ENCODE measurements around the gene TACO1.
A peak's percentile ranks its signal among the peaks of the same experiment; 100 is the strongest.

TACO1 gene

GRCh38 chr17:63601439-63602371, 1.0 kb downstream of the TACO1 start:
- no peak for DNase-seq

GRCh38 chr17:63609816-63610573, 9.3 kb downstream of the TACO1 start:
- DNase-seq, result no peak

GRCh38 chr17:63610854-63611253, 10.2 kb downstream of the TACO1 start:
- no peak for DNase-seq

GRCh38 chr17:63611354-63611753, 10.7 kb downstream of the TACO1 start:
- no peak for DNase-seq

- no peak for DNase-seq
Measured at GRCh38 chr17:63613663-63614062, 13.0 kb downstream of the TACO1 start.

- DNase-seq, result no peak
Measured at GRCh38 chr17:63621229-63621683, 20.6 kb downstream of the TACO1 start.

GRCh38 chr17:63621684-63622573, 21.2 kb downstream of the TACO1 start, which contains the start of gene MAP3K3:
Gene MAP3K3, plus strand, starts transcription at chr17:63622417. Its CDS starts 343 bp downstream, at chr17:63622760.
- DNase-seq, result peak; percentile 87

GRCh38 chr17:63622574-63623390, 22.1 kb downstream of the TACO1 start:
- DNase-seq, result peak; percentile 54

GRCh38 chr17:63623786-63624530, 23.3 kb downstream of the TACO1 start:
- DNase-seq, result no peak

GRCh38 chr17:63624531-63624880, 23.8 kb downstream of the TACO1 start:
- no peak for DNase-seq

GRCh38 chr17:63626551-63627180, 26.0 kb downstream of the TACO1 start:
- no peak for DNase-seq

- no peak for DNase-seq
Measured at GRCh38 chr17:63629627-63630026, 28.9 kb downstream of the TACO1 start.

GRCh38 chr17:63631062-63631461, 30.4 kb downstream of the TACO1 start:
- no peak for DNase-seq

- DNase-seq, result no peak
Measured at GRCh38 chr17:63631626-63632025, 30.9 kb downstream of the TACO1 start.

- no peak for DNase-seq
Measured at GRCh38 chr17:63633742-63634141, 33.0 kb downstream of the TACO1 start.

- DNase-seq, result no peak
Measured at GRCh38 chr17:63634163-63634562, 33.5 kb downstream of the TACO1 start.

GRCh38 chr17:63634816-63635215, 34.1 kb downstream of the TACO1 start:
- no peak for DNase-seq

- DNase-seq, result no peak
Measured at GRCh38 chr17:63635290-63635689, 34.6 kb downstream of the TACO1 start.

- no peak for DNase-seq
Measured at GRCh38 chr17:63635787-63636186, 35.1 kb downstream of the TACO1 start.

GRCh38 chr17:63639125-63639524, 38.4 kb downstream of the TACO1 start:
- no peak for DNase-seq

- no peak for DNase-seq
Measured at GRCh38 chr17:63640038-63640437, 39.3 kb downstream of the TACO1 start.

Data from 8988T (cell line).